GM18870 (cell line): ENCODE data around the gene IRF2BP2.
"Not testable (repeated sequence)": the region's sequence is repeated elsewhere in the genome, so short reads cannot be mapped to it uniquely, and the experiment has no call there.

Experiments
- ATAC-seq: cut with Tn5 transposase; IDR thresholded peaks from one replicate; pipeline ENCODE4 v1.9.1; 2021; ENCODE audit warnings: moderate library complexity; ENCODE audit not compliant: unreplicated experiment

The IRF2BP2 gene

DNA sequence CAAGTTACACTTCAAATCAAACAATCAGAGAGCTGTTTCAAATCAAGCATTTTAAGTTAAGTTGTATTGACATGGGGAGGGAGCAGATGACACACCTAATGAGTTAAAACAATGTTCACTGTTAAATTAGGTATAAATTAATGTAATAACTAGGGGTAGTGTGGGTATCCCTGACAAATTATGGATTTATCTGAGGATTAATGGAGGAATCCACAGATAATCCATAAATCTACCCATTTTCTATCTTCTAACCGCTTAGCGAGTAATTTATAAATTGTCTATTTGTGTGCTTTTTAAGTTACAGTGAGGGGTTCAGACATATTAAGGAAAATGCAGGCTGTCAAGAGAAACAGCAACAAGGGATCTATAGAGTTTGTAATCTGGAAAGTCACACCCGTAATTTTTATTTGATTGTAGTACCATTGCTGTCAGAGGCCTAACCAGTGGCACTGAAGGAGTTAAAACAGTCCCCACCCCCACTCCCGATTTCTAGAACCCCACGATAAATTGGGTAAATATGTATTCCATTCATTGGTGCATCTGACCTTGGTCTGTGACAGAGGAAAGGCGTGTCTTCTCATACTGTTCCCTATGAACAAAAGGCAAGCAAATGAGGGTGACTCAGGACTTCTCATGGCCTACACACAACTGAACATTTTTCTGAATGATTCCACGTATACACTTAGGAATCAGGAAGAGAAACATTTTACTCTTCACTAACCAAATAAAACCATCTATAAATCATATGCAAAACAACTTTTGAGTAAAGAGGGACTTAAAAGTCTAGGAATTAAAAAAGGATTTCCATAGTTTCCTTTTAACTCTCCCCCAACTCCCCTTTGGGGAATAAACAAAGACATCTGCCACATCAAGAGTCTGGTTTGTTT, 7.4 kb downstream of the IRF2BP2 start:
- no peak for ATAC-seq

- no peak for ATAC-seq
Measured at GRCh38 chr1:234601301-234602017, 8.5 kb downstream of the IRF2BP2 start.

GRCh38 chr1:234600418-234601281, 9.3 kb downstream of the IRF2BP2 start:
- peak; percentile 16 for ATAC-seq

- peak; percentile 51 for ATAC-seq
Measured at GRCh38 chr1:234599617-234600417, 10.2 kb downstream of the IRF2BP2 start.

DNA sequence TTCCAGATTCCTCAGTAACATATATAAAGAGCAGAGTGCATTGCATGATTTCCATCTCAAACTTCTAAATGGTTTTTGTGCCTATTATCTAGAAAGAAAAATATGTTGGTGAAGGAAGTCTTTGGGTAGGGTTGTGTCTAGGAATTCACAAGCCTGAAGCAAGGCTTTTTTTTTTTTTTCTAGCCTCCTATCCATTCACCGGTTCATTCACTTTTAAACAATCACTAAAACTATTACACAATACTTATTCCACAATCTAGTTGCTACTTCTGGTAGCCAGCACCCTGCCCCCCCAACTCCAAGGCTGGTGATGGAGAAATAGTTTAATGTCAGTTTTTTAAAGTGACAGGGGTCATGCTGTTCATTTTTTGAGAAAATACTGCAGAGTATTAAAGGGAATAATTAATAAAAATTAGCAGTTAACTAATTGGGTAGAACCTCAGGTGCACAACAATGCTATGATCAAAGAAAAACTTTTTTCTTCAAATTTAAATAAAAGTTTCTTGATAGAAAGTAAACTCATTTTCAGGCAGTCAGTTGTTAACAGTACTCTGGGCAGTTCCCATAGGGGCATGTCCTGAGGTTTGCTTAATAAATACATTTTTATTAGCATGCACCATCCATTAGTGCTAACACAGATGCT, 10.9 kb downstream of the IRF2BP2 start:
- no peak for ATAC-seq

DNA sequence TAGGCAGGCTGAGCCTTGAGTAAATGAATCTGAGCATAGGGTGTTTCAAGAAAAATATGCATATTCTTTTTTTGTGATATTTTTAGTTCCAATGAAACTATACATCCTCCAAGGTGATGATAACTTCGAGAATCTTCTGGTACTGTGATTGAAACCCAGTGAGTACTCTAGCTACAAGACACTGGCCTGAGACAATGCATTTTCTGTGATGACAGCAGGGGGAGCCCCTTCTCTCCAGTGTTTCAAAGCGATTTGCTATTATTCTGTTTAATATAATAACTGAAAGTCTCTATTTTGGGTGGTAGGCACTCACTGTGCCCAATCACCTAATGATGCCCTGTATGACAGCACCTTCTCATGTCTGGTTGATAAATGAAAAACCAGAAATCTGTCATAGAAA, 12.1 kb downstream of the IRF2BP2 start:
- ATAC-seq, result no peak

DNA sequence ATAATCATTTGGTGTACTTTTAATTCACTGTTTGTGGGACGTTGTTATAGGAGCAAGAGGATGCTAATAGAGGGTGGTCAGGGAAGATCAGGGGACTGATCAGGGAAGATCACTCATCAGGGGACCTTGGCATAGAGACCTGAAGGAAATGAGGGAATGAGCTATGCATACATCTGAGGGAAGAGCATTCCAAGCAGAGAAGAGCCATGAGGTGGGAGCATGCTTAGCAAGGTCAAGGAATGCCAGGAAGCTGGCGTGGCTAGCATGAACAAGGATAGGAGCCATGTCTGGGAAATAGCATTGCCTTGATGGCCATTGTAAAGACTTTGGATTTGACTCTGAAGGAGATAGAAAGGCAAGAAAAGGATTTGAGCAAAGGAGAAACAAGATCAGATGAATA, 14.1 kb downstream of the IRF2BP2 start:
- no peak for ATAC-seq

DNA sequence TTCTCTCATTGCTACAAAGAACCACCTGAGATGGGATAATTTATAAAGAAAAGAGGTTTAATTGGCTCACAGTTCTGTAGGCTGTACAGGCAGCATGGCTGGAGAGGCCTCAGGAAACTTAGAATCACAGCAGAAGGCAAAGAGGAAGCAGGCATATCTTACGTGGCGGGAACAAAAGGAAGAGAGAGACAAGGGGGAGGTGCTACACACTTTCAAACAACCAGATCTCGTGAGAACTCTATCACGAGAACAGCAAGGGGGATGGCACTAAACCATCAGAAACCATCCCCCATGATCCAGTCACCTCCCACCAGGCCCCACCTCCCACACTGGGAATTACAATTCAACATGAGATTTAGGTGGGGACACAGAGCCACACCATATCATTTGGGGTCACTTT, 15.4 kb downstream of the IRF2BP2 start:
- not testable (repeated sequence) for ATAC-seq

GRCh38 chr1:234593771-234594504, 16.0 kb downstream of the IRF2BP2 start:
- ATAC-seq, result no peak

GRCh38 chr1:234593109-234593508, 16.9 kb downstream of the IRF2BP2 start:
- no peak for ATAC-seq

GRCh38 chr1:234592240-234592639, 17.7 kb downstream of the IRF2BP2 start:
- no peak for ATAC-seq

DNA sequence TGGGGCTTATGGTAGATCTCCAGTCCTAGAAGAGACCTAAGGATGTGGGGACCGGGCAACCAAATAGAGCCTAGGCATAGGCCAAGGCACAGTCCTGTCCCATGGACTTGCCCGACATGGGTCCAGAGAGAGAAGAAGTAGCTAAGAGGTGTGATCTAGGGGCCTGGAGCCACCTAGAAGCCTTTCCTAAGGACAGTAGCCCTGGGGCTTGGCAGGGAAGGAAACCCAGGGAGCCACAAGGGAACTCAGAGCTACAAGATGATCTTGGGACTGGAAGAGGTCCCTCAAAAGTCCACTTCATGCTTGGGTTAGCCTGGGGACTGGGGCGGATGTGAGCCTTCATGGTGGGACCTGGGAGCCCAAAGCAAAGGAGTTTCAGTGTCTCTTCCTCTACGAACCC, 18.8 kb downstream of the IRF2BP2 start:
- no peak for ATAC-seq

DNA sequence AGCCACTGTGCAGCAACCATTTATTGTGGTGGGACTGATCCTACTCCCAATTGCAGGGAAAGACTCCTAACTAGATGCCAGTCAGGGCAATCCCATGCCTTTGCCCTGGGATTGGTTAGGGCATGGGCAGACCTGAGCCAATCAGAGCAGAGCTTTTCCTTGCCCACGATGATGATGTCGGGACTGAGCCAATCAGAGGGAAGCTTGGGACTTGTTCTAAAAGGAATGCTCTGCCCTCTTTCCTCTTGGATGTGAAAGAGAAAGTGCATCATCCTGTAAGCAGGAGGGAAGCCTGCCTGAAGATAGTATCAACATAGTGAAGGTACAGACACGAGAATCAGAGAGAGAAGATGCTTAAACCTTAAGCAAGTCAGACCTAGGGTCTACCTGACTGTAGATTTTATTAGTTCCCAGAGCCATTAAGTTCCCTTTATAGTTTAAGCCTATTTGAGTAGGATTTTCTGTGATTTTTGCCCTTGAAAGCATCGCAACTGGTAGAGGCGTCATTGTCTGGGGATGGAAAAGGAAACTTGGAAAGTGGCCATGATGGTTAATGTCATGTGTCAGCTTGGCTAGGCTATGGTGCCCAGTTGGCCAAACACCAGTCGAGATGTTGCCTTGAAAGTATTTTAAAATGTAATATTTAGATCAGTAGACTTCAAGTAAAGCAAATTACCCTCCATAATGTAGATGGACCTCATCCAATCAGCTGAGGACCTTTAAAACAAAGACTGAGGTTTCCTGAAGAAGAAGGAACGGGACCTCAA, 19.9 kb downstream of the IRF2BP2 start:
- ATAC-seq, result no peak

- ATAC-seq, result no peak
Measured at GRCh38 chr1:234589064-234589800, 20.7 kb downstream of the IRF2BP2 start.

- no peak for ATAC-seq
Measured at GRCh38 chr1:234588386-234588785, 21.6 kb downstream of the IRF2BP2 start.

DNA sequence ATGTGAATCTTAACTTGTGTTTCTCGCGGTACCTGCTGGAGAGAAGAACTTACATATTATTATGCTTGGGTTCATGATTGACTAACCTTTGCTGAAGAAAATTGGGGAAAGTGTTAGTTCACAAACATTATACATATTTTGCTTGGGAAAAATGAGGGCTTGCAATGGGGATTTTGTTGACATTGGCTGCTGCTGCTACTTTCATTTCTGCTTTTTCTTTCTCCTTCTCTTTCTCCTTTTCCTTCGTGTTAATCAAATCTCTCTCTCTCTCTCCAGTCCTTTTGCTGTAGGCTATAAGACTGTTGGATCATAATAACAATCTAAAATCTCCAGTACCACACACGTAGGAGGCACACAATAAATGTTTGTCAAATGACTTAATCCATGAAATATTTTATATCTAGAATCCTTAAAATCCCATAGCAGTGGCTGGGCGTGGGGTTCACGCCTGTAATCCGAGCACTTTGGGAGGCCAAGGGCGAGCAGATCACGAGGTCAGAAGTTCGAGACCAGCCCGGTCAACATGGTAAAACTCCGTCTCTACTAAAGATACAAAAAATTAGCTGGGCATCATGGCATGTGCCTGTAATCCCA, 23.0 kb downstream of the IRF2BP2 start:
- no peak for ATAC-seq

GRCh38 chr1:234586304-234586703, 23.7 kb downstream of the IRF2BP2 start:
- no peak for ATAC-seq
